Cardiac muscle cell (in vitro differentiated cells and primary cell): ENCODE data around the gene ALKBH7. TPM values are rescaled to one million over a fixed set of nuclear protein-coding genes. Genes with fewer than 3 reads are reported as not detected.

Experiments
- DNase-seq, 2 donors: peaks; one replicate each; pipeline versions ENCODE4 v3.0.0 to v3.0.0-alpha.2; 2010 to 2017; ENCODE audit warnings: low read depth in 1 of 2, low spot score in 1 of 2
- H3K27ac ChIP-seq: fragments of 200-600 bp; sonication (generic); 2 replicates; pipeline ENCODE4 v1.5.1; 2016
- H3K27me3 ChIP-seq: fragments of 200-600 bp; sonication (generic); 2 replicates; pipeline ENCODE4 v1.6.0; 2016; ENCODE audit warnings: control low read depth
- H3K36me3 ChIP-seq: fragments of 200-600 bp; sonication (generic); 2 replicates; pipeline ENCODE4 v1.5.1; 2016; ENCODE audit warnings: control low read depth
- H3K4me1 ChIP-seq: fragments of 200-600 bp; sonication (generic); 2 replicates; pipeline ENCODE4 v1.8.1; 2017; ENCODE audit warnings: low read depth, mild to moderate bottlenecking, mixed run types
- H3K4me3 ChIP-seq: fragments of 200-600 bp; sonication (generic); 2 replicates; pipeline ENCODE4 v1.5.1; 2016; ENCODE audit warnings: mild to moderate bottlenecking
- H3K9me3 ChIP-seq: fragments of 200-600 bp; sonication (generic); 2 replicates; pipeline ENCODE4 v1.5.1; 2017; ENCODE audit warnings: low read depth, mild to moderate bottlenecking, control low read depth
- CTCF ChIP-seq: IDR thresholded peaks from 2 replicates; pipeline ENCODE4 v1.5.1; 2012; ENCODE audit warnings: low read depth, mild to moderate bottlenecking, low read length
- polyA plus RNA-seq: library from polyadenylated mRNA; unstranded; fragments of >200 nt; fragmentation: Nextera tagmentation; extraction: Ambion mirVana; gene quantifications from 2 replicates; pipeline ENCODE4 v1.2.1, GENCODE V29; 2016
- total RNA-seq: library from RNA; depleted of rRNA; stranded (reverse); fragments of >200 nt; gene quantifications from 2 replicates; pipeline ENCODE4 v1.2.3, GENCODE V29; 2016

ALKBH7 gene
- total and polyA plus RNA-seq, 2 experiments from 2014 or later: 153 to 171 TPM

- Histone ChIP-seq H3K27ac (peak overlapping the region; percentile 43), H3K36me3 (peaks cover 46% of the 10 kb centered on the region), H3K27me3 (no peaks in the 10 kb centered on the region), H3K4me1 (no peaks in the 10 kb centered on the region), H3K9me3 (no peaks in the 10 kb centered on the region), H3K4me3 (no peak overlapping the region)
- TF ChIP-seq CTCF: no peak
- DNase-seq: no peak
Measured at GRCh38 chr19:6413721-6414643, 41.4 kb downstream of the ALKBH7 start.

- TF ChIP-seq CTCF: no peak
- H3K27ac ChIP-seq: no peak overlapping the region
- H3K36me3 ChIP-seq: peaks cover 52% of the 10 kb centered on the region
- no peaks in the 10 kb centered on the region for H3K4me1 ChIP-seq
- no peak for DNase-seq
- no peaks in the 10 kb centered on the region for H3K27me3 ChIP-seq
- H3K9me3 ChIP-seq: no peaks in the 10 kb centered on the region
- no peak overlapping the region for H3K4me3 ChIP-seq
Measured at GRCh38 chr19:6414793-6415590, 42.4 kb downstream of the ALKBH7 start.

- no peak overlapping the region for H3K4me3 ChIP-seq
- peaks cover 59% of the 10 kb centered on the region for H3K36me3 ChIP-seq
- no peak overlapping the region for H3K27ac ChIP-seq
- H3K9me3 ChIP-seq: no peaks in the 10 kb centered on the region
- TF ChIP-seq CTCF: no peak
- DNase-seq: no peak
- no peaks in the 10 kb centered on the region for H3K4me1 ChIP-seq
- no peaks in the 10 kb centered on the region for H3K27me3 ChIP-seq
Measured at GRCh38 chr19:6415591-6416190, 43.1 kb downstream of the ALKBH7 start.

GRCh38 chr19:6416658-6417405, 44.2 kb downstream of the ALKBH7 start:
- Histone ChIP-seq H3K4me3 (no peak overlapping the region), H3K27me3 (no peaks in the 10 kb centered on the region), H3K4me1 (no peaks in the 10 kb centered on the region), H3K27ac (no peak overlapping the region), H3K9me3 (no peaks in the 10 kb centered on the region), H3K36me3 (peaks cover 63% of the 10 kb centered on the region)
- no peak for DNase-seq
- TF ChIP-seq CTCF: no peak
